Keratinocyte (primary cell): ENCODE data around the gene ADAM33. TPM values are rescaled to one million over a fixed set of nuclear protein-coding genes. Genes with fewer than 3 reads are reported as not detected.
A peak's percentile ranks its signal among the peaks of the same experiment; 100 is the strongest.

Experiments used
- DNase-seq: peaks from one replicate; pipeline ENCODE4 v3.0.0-alpha.2; 2011; ENCODE audit warnings: low read depth, missing footprints, low spot score
- FAIRE-seq: peaks from 2 replicates; lab custom pipeline; 2011; peaks lifted over from hg19 to GRCh38; lab: Jason Lieb, UNC
- H2AFZ ChIP-seq: 2 replicates; pipeline ENCODE4 v1.6.0; 2012; ENCODE audit warnings: low read length, control low read depth, inconsistent platforms; ENCODE audit not compliant: control insufficient read depth
- H3K27ac ChIP-seq: 2 replicates; pipeline ENCODE4 v1.5.1; 2011; ENCODE audit warnings: low read length; ENCODE audit not compliant: control insufficient read depth, insufficient read depth
- H3K27me3 ChIP-seq: 3 replicates; pipeline ENCODE4 v1.6.0; 2011; ENCODE audit warnings: low read length; ENCODE audit not compliant: control insufficient read depth, insufficient read depth; ENCODE audit errors: extremely low read depth
- H3K36me3 ChIP-seq, 2 experiments: 2 replicates in 1 of 2; 3 replicates in 1 of 2; pipeline ENCODE4 v1.5.1; 2011; ENCODE audit warnings: low read length in 2 of 2, mild to moderate bottlenecking in 1 of 2; ENCODE audit not compliant: control insufficient read depth in 2 of 2, insufficient read depth in 2 of 2; ENCODE audit errors: extremely low read depth in 1 of 2
- H3K4me1 ChIP-seq: 3 replicates; pipeline ENCODE4 v1.5.1; 2011; ENCODE audit warnings: low read length; ENCODE audit not compliant: control insufficient read depth, insufficient read depth; ENCODE audit errors: extremely low read depth
- H3K4me2 ChIP-seq: 3 replicates; pipeline ENCODE4 v1.6.0; 2011; ENCODE audit warnings: low read depth, low read length; ENCODE audit not compliant: control insufficient read depth, insufficient read depth; ENCODE audit errors: extremely low read depth
- H3K4me3 ChIP-seq, 3 experiments: fragments of 200-600 bp in 1 of 3; sonication (generic) in 1 of 3; 2 replicates in 2 of 3; 3 replicates in 1 of 3; pipeline ENCODE4 v1.5.1; 2011 to 2016; ENCODE audit warnings: low read length in 3 of 3, mild to moderate bottlenecking in 3 of 3, control low read depth in 2 of 3, inconsistent platforms in 1 of 3, low read depth in 1 of 3, mixed read lengths in 1 of 3, mixed run types in 1 of 3, moderate library complexity in 1 of 3; ENCODE audit not compliant: control insufficient read depth in 2 of 3, insufficient read depth in 2 of 3; ENCODE audit errors: extremely low read depth in 1 of 3
- H3K79me2 ChIP-seq: 2 replicates; pipeline ENCODE4 v1.6.0; 2012; ENCODE audit warnings: low read length; ENCODE audit not compliant: control insufficient read depth, insufficient read depth
- H3K9ac ChIP-seq: 3 replicates; pipeline ENCODE4 v1.6.0; 2011; ENCODE audit warnings: low read length; ENCODE audit not compliant: control insufficient read depth, insufficient read depth; ENCODE audit errors: extremely low read depth
- H3K9me1 ChIP-seq: 3 replicates; pipeline ENCODE4 v1.6.0; 2011; ENCODE audit warnings: low read length; ENCODE audit not compliant: control insufficient read depth, insufficient read depth; ENCODE audit errors: extremely low read depth
- H3K9me3 ChIP-seq: 2 replicates; pipeline ENCODE4 v1.5.1; 2012; ENCODE audit warnings: low read depth, low read length; ENCODE audit not compliant: control insufficient read depth
- H4K20me1 ChIP-seq: 3 replicates; pipeline ENCODE4 v1.6.0; 2011; ENCODE audit warnings: low read length; ENCODE audit not compliant: control insufficient read depth, insufficient read depth; ENCODE audit errors: extremely low read depth
- EZH2 ChIP-seq: IDR thresholded peaks from one replicate; pipeline ENCODE4 v1.6.1; 2012; ENCODE audit warnings: inconsistent platforms, mild to moderate bottlenecking, low read length, moderate library complexity
- dilution Hi-C: fragments of 300-500 bp; cut with MboI; formaldehyde crosslinking; loops from one replicate; pipeline ENCODE4 v1.7.0; 2020; ENCODE audit warnings: low sequenced_read_pairs; ENCODE audit not compliant: extremely low pct_ligation_motif_present
- polyA plus RNA-seq, 5 experiments: library from polyadenylated mRNA; depleted of rRNA in 3 of 5; stranded (reverse) in 3 of 5; stranded (forward) in 1 of 5; unstranded in 1 of 5; fragments of >200 nt; gene quantifications; 1 replicate in 1 of 5; 2 replicates in 3 of 5; 3 replicates in 1 of 5; pipeline versions ENCODE4 v1.2.1 to v1.2.3, GENCODE V29; 2011 to 2012; ENCODE audit warnings: missing spikeins in 2 of 5, low read depth in 1 of 5, low replicate concordance in 1 of 5
- TF ChIP-seq, protein P1 (sequence below), 3 experiments: IDR thresholded peaks in 1 of 3; conservative IDR thresholded peaks in 1 of 3; optimal IDR thresholded peaks in 1 of 3; 2 replicates in 2 of 3; 3 replicates in 1 of 3; pipeline versions ENCODE3 to v1.5.1; 2011; ENCODE audit warnings: low read length in 3 of 3, mild to moderate bottlenecking in 3 of 3, moderate library complexity in 2 of 3, control low read depth in 1 of 3, inconsistent platforms in 1 of 3; ENCODE audit not compliant: insufficient read depth in 2 of 3; ENCODE audit errors: extremely low read depth in 1 of 3

The ADAM33 gene
- polyA plus RNA-seq, 1 donor (not counting 4 experiments of a cell fraction or from before 2014, with no cell fraction given), result not detected

GRCh38 chr20:3674995-3675900, 6.6 kb downstream of the ADAM33 start:
- no peaks in the 10 kb centered on the region for H3K9me1 ChIP-seq
- no peak for DNase-seq
- TF ChIP-seq, protein P1, sequence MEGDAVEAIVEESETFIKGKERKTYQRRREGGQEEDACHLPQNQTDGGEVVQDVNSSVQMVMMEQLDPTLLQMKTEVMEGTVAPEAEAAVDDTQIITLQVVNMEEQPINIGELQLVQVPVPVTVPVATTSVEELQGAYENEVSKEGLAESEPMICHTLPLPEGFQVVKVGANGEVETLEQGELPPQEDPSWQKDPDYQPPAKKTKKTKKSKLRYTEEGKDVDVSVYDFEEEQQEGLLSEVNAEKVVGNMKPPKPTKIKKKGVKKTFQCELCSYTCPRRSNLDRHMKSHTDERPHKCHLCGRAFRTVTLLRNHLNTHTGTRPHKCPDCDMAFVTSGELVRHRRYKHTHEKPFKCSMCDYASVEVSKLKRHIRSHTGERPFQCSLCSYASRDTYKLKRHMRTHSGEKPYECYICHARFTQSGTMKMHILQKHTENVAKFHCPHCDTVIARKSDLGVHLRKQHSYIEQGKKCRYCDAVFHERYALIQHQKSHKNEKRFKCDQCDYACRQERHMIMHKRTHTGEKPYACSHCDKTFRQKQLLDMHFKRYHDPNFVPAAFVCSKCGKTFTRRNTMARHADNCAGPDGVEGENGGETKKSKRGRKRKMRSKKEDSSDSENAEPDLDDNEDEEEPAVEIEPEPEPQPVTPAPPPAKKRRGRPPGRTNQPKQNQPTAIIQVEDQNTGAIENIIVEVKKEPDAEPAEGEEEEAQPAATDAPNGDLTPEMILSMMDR (optimal IDR thresholded peaks at IDR 0.05 in 1 of 3, IDR thresholded peaks at IDR 0.05 in 1 of 3, conservative IDR thresholded peaks at IDR 0.05 in 1 of 3; ENCODE audit: extremely low read depth in 1 of 3, insufficient read depth in 2 of 3, low read length in 3 of 3), result no peak
- peak; percentile 40 for TF ChIP-seq EZH2
- no peak overlapping the region for H3K27ac ChIP-seq
- no peaks in the 10 kb centered on the region for H3K36me3 ChIP-seq
- no peak overlapping the region for H2AFZ ChIP-seq
- FAIRE-seq, result no peak
- no peak overlapping the region for H3K4me3 ChIP-seq
- H3K4me2 ChIP-seq, result no peak overlapping the region
- no peaks in the 10 kb centered on the region for H3K9me3 ChIP-seq
- H3K27me3 ChIP-seq, result peaks cover 80% of the 10 kb centered on the region
- no peaks in the 10 kb centered on the region for H4K20me1 ChIP-seq
- dilution Hi-C loops, result no loop called here
- H3K79me2 ChIP-seq, result no peaks in the 10 kb centered on the region
- H3K4me1 ChIP-seq, result no peaks in the 10 kb centered on the region
- no peak overlapping the region for H3K9ac ChIP-seq

DNA sequence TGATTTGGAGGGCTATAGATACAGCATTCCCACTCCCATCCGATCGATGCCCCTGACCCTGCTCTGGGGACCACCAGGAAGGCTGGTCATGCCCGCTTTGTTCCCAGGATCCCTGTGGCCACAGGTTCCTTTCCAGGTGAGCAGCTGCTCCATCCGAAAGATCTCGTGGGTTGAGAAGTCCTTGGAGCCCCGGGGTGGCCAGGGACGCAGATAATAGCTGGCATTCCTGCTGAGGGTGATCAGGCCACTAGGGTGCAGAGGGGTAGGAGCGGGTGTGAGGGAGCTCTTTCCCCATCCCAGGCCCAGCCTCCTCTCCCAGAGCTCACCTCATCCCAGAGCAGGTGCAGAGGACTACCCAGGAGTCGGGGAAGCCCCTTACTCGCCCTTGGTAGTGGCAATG, 7.4 kb downstream of the ADAM33 start:
- no peak for TF ChIP-seq EZH2
- TF ChIP-seq, protein P1 (optimal IDR thresholded peaks at IDR 0.05 in 1 of 3, IDR thresholded peaks at IDR 0.05 in 1 of 3, conservative IDR thresholded peaks at IDR 0.05 in 1 of 3; ENCODE audit: extremely low read depth in 1 of 3, insufficient read depth in 2 of 3, low read length in 3 of 3), result peak in 1 of 3 experiments; percentile 22
- Histone ChIP-seq H3K4me1 (no peaks in the 10 kb centered on the region), H3K9me1 (no peaks in the 10 kb centered on the region), H2AFZ (no peak overlapping the region), H3K9me3 (no peaks in the 10 kb centered on the region), H3K27ac (no peak overlapping the region), H3K4me2 (no peak overlapping the region), H4K20me1 (no peaks in the 10 kb centered on the region), H3K9ac (no peak overlapping the region), H3K4me3 (no peak overlapping the region), H3K27me3 (peaks cover 81% of the 10 kb centered on the region), H3K79me2 (no peaks in the 10 kb centered on the region), H3K36me3 (no peaks in the 10 kb centered on the region)
- DNase-seq, result no peak
- dilution Hi-C loops, result no loop called here
- no peak for FAIRE-seq
